Peyer's patch (tissue), 4 donors: Measurements from ENCODE around the gene ASCL2.

Source experiments
- CTCF ChIP-seq, 6 experiments: fragments of 450-650 bp in 4 of 6; fragments of 200-600 bp in 2 of 6; sonication (generic) in 1 of 6; IDR thresholded peaks; one replicate each; pipeline ENCODE4 v1.5.1; 2017 to 2019; ENCODE audit warnings: antibody characterized with exemption in 6 of 6, mild to moderate bottlenecking in 3 of 6, moderate library complexity in 1 of 6
- POLR2A ChIP-seq, 2 donors: fragments of 450-650 bp; IDR thresholded peaks; one replicate each; pipeline ENCODE4 v1.5.1; 2017; ENCODE audit warnings: antibody characterized with exemption in 2 of 2, mild to moderate bottlenecking in 2 of 2, moderate library complexity in 2 of 2

- TF ChIP-seq CTCF (IDR thresholded peaks at IDR 0.05) (no peak), POLR2A (IDR thresholded peaks at IDR 0.05) (no peak)
These were observed 21.6 kb downstream of the ASCL2 start for GRCh38 chr11:2248762-2249161.
